ENCODE data around the gene GJA1.

The GJA1 gene

DNA sequence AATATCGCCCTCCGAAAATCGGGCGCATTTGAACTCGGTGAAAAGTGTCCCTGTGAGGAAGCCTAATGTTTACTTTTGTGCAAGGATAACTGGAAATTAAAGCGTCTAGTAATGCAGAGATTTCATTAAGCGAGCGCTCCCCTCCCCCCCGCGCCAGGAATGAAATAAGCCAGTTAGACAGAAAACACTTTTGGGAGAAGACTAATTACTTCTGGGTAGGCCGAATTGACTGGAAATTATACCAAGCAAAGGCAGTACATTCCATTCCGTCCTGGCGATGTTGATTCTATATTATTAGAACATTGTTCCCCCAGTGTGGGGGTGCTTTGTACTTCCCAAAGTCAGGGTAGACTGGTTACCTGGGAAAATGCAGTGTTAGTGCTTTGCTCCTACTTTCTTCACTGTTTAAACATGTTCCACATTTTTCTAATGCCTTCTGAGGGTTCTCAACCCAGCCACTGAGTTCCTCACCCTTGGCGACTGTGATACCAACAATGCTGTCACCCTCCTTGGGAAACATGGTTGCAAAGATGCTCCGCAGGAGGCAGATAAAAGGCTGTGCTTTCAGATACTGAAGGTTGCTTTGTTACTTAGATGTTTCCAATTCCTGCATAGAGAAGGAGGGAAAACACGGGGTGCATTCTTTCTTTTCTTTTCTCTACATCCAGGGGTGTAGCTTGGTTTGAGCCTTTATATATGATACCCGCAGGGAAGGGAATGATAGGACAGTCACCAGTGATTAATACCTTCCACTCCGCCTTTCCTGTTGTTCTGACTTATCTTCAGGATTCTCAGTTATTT lies 2.6 kb downstream of the GJA1 start:
- TF ChIP-seq POLR2AphosphoS5 (IDR thresholded peaks at IDR 0.05; ENCODE audit: low read depth, low read length) (0 out of 2 replicates have a peak, but pooled peaks have one; percentile 27), TAF1 (IDR thresholded peaks at IDR 0.05; ENCODE audit: borderline replicate concordance, insufficient read depth, low read length) (no peak; the same call in 1 of the 2 replicates)

DNA sequence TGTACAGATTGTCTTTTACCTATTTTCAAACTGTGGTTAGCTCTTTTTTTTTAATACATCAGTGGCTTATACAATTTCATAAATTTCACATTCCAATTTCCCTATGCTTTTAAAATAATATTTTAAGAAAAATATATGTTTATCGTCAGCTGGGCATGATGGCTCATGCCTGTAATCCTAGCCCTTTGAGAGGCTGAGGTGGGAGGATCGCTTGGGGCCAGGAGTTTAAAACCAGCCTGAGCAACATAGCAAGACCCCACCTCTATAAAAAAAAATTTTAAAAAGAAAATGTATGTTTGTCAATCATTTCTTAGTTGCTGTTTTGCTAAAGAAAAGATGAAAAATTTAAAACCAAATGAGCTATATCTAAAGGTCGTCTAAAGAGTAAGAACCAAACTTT lies 3.4 kb downstream of the GJA1 start:
- no peak for TF ChIP-seq SIN3A (IDR thresholded peaks at IDR 0.05; ENCODE audit: borderline replicate concordance, insufficient read depth, low read length)

DNA sequence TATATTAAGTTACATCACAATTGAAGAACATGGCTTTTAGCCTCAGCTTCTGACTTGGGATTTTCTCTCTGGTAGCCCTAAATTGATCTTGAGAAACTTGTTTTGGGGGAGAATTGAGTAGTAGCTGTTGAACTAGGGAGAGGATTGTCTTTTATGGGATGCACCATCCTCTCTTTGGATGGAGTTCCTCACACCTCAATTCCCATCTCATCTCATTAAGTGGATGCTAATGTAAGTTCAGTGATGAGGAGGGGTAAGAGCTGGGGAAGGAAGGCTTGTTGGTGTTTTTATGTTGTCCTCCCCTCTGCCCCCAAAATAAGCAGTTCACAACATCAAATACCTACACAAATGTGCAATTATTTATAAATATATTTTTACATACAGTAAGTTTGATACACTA lies 4.0 kb downstream of the GJA1 start:
- TF ChIP-seq POLR2AphosphoS5 (IDR thresholded peaks at IDR 0.05; ENCODE audit: low read depth, low read length), result no peak
- TF ChIP-seq, protein P1, sequence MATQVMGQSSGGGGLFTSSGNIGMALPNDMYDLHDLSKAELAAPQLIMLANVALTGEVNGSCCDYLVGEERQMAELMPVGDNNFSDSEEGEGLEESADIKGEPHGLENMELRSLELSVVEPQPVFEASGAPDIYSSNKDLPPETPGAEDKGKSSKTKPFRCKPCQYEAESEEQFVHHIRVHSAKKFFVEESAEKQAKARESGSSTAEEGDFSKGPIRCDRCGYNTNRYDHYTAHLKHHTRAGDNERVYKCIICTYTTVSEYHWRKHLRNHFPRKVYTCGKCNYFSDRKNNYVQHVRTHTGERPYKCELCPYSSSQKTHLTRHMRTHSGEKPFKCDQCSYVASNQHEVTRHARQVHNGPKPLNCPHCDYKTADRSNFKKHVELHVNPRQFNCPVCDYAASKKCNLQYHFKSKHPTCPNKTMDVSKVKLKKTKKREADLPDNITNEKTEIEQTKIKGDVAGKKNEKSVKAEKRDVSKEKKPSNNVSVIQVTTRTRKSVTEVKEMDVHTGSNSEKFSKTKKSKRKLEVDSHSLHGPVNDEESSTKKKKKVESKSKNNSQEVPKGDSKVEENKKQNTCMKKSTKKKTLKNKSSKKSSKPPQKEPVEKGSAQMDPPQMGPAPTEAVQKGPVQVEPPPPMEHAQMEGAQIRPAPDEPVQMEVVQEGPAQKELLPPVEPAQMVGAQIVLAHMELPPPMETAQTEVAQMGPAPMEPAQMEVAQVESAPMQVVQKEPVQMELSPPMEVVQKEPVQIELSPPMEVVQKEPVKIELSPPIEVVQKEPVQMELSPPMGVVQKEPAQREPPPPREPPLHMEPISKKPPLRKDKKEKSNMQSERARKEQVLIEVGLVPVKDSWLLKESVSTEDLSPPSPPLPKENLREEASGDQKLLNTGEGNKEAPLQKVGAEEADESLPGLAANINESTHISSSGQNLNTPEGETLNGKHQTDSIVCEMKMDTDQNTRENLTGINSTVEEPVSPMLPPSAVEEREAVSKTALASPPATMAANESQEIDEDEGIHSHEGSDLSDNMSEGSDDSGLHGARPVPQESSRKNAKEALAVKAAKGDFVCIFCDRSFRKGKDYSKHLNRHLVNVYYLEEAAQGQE (IDR thresholded peaks at IDR 0.05; ENCODE audit: insufficient read depth in 1 of 2, low read depth in 2 of 2, low read length in 2 of 2), result no peak
- TF ChIP-seq FOXP2 (optimal IDR thresholded peaks at IDR 0.05; ENCODE audit: borderline replicate concordance, extremely low read depth, extremely low read length, insufficient read depth), result no peak
- TF ChIP-seq SIN3A (IDR thresholded peaks at IDR 0.05; ENCODE audit: borderline replicate concordance, insufficient read depth, low read length), result no peak
- no peak for TF ChIP-seq TAF1 (IDR thresholded peaks at IDR 0.05; ENCODE audit: borderline replicate concordance, insufficient read depth, low read length)

DNA sequence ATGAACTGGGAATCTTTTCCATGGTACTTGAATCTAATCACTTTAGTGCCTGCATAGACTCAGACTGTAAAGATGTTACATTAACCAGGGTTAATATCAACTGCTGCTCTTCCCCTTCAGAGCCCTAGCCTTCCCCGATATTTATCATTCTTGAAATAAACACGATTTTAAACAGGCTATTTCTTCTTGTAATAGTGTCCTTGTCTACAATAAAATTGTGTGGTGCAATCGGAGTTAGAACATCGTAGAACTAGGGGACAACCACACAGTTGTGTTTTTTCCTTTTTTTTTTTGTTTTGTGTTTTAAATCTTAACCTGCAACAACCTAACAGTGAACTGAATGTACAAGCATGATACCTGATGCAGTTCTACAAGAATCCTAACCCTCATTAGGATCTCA lies 4.5 kb downstream of the GJA1 start:
- TF ChIP-seq POLR2AphosphoS5 (IDR thresholded peaks at IDR 0.05; ENCODE audit: low read depth, low read length) (no peak), SIN3A (IDR thresholded peaks at IDR 0.05; ENCODE audit: borderline replicate concordance, insufficient read depth, low read length) (no peak), TAF1 (IDR thresholded peaks at IDR 0.05; ENCODE audit: borderline replicate concordance, insufficient read depth, low read length) (no peak), FOXP2 (optimal IDR thresholded peaks at IDR 0.05; ENCODE audit: borderline replicate concordance, extremely low read depth, extremely low read length, insufficient read depth) (no peak)
- TF ChIP-seq, protein P1 (IDR thresholded peaks at IDR 0.05; ENCODE audit: insufficient read depth in 1 of 2, low read depth in 2 of 2, low read length in 2 of 2), result no peak

DNA sequence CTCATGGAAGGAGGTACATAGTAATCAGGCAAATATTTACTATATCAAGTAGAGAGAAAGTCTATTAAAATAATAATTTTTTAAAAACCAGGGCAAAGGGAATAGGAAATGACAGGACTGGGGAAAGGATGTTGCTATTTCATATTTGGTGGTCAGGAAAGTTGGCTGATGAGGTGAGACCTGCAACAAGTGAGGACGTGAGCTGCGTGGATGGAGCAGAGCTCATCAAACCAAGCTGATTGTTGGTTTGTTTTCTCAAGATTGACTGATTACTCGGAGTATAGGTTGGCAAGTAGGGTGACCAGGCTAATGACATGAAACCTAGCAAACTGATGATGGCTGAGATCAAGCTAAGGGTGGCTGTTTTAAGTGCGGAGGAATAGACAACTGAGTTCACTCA lies 6.0 kb downstream of the GJA1 start:
- TF ChIP-seq FOXP2 (optimal IDR thresholded peaks at IDR 0.05; ENCODE audit: borderline replicate concordance, extremely low read depth, extremely low read length, insufficient read depth), result no peak
- TF ChIP-seq, protein P1 (IDR thresholded peaks at IDR 0.05; ENCODE audit: insufficient read depth in 1 of 2, low read depth in 2 of 2, low read length in 2 of 2), result no peak
- TF ChIP-seq POLR2AphosphoS5 (IDR thresholded peaks at IDR 0.05; ENCODE audit: low read depth, low read length), result no peak
- TF ChIP-seq SIN3A (IDR thresholded peaks at IDR 0.05; ENCODE audit: borderline replicate concordance, insufficient read depth, low read length), result no peak
- TF ChIP-seq TAF1 (IDR thresholded peaks at IDR 0.05; ENCODE audit: borderline replicate concordance, insufficient read depth, low read length), result no peak

DNA sequence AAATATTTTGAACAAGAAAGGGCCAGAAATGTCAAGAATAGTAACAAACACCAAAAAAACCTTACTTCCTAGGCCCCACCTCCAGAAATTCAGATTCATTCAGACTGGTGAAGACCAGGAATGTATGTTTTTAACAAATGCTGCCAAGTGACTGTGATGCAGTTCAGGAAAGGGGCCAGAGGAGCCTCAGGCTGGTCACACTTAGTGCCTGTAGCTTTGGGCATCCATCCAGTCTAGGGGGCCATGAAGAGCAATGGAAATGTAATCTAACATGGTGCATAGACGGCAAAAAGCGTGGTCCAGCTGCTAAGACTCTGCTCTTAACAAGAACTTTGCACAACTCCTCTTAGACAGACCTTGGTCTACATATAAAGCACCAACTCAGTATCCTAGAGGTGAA lies 7.1 kb downstream of the GJA1 start:
- TF ChIP-seq, protein P1 (IDR thresholded peaks at IDR 0.05; ENCODE audit: insufficient read depth in 1 of 2, low read depth in 2 of 2, low read length in 2 of 2), result no peak
- TF ChIP-seq POLR2AphosphoS5 (IDR thresholded peaks at IDR 0.05; ENCODE audit: low read depth, low read length) (no peak), SIN3A (IDR thresholded peaks at IDR 0.05; ENCODE audit: borderline replicate concordance, insufficient read depth, low read length) (no peak)
